B cell (primary cell): ENCODE data around the gene DCHS2. TPM values are rescaled to one million over a fixed set of nuclear protein-coding genes. Genes with fewer than 3 reads are reported as not detected.

Experiments
- ATAC-seq: fragments of 200-7000 bp; cut with Tn5 transposase; one replicate; pipeline ENCODE4 v1.10.0; 2021; ENCODE audit warnings: low read depth, mild to moderate bottlenecking, moderate number of reproducible peaks, moderate library complexity
- CTCF ChIA-PET: fragments of 350-600 bp; sonication (Branson Sonifier 250); formaldehyde crosslinking; loops from one replicate; lab custom pipeline; 2021; ENCODE audit warnings: antibody characterized with exemption, inconsistent platforms; lab: Charles Lee
- POLR2A ChIA-PET: fragments of 350-600 bp; sonication (Branson Sonifier 250); formaldehyde crosslinking; loops from one replicate; lab custom pipeline; 2021; ENCODE audit warnings: antibody characterized with exemption; lab: Charles Lee
- DNase-seq: peaks from one replicate; pipeline ENCODE4 v3.0.0; 2013
- H2AFZ ChIP-seq: 2 replicates; pipeline ENCODE4 v1.6.1; 2012; ENCODE audit warnings: mild to moderate bottlenecking, low read depth, low read length; ENCODE audit not compliant: insufficient read depth, poor library complexity, severe bottlenecking
- H3K27ac ChIP-seq, 2 donors: 1 replicate in 1 of 2; 2 replicates in 1 of 2; pipeline ENCODE4 v1.5.1; 2012 to 2013; ENCODE audit warnings: low read length in 2 of 2, mild to moderate bottlenecking in 2 of 2, moderate library complexity in 1 of 2
- H3K27me3 ChIP-seq, 4 experiments: fragments of 200-600 bp in 1 of 4; sonication (generic) in 1 of 4; replicated peaks in 1 of 4; 1 replicate in 2 of 4; 2 replicates in 2 of 4; pipeline versions ENCODE4 v1.6.1 to v1.7.0; 2013 to 2016; ENCODE audit warnings: low read length in 3 of 4, mild to moderate bottlenecking in 2 of 4, mixed read lengths in 1 of 4, moderate library complexity in 1 of 4; ENCODE audit not compliant: insufficient read depth in 4 of 4, control insufficient read depth in 3 of 4; ENCODE audit errors: control extremely low read depth in 1 of 4
- H3K36me3 ChIP-seq, 2 experiments: replicated peaks in 1 of 2; 1 replicate in 1 of 2; 2 replicates in 1 of 2; pipeline versions ENCODE4 v1.6.1 to v1.7.1; 2013; ENCODE audit warnings: low read length in 1 of 2; ENCODE audit not compliant: insufficient read depth in 2 of 2, control insufficient read depth in 1 of 2; ENCODE audit errors: control extremely low read depth in 1 of 2, extremely low read depth in 1 of 2
- H3K4me1 ChIP-seq, 2 donors: fragments of 200-600 bp in 1 of 2; sonication (generic) in 1 of 2; 1 replicate in 1 of 2; 2 replicates in 1 of 2; pipeline versions ENCODE4 v1.5.1 to v1.6.1; 2013 to 2017; ENCODE audit warnings: low read length in 2 of 2; ENCODE audit not compliant: control insufficient read depth in 2 of 2, insufficient read depth in 2 of 2
- H3K4me2 ChIP-seq: replicated peaks from 2 replicates; pipeline ENCODE3; 2012; ENCODE audit warnings: mild to moderate bottlenecking, low read depth, low read length; ENCODE audit not compliant: poor library complexity, severe bottlenecking
- H3K4me3 ChIP-seq, 5 experiments: fragments of 200-600 bp in 1 of 5; sonication (generic) in 1 of 5; 1 replicate in 3 of 5; 2 replicates in 2 of 5; pipeline versions ENCODE4 v1.5.1 to v1.7.0; 2011 to 2016; ENCODE audit warnings: low read length in 4 of 5, mild to moderate bottlenecking in 4 of 5, low read depth in 2 of 5, control low read depth in 1 of 5, moderate library complexity in 1 of 5; ENCODE audit not compliant: insufficient read depth in 1 of 5; ENCODE audit errors: control extremely low read depth in 1 of 5, extremely low read depth in 1 of 5
- H3K79me2 ChIP-seq: fragments of 200-600 bp; sonication (generic); one replicate; pipeline ENCODE4 v1.6.0; 2016; ENCODE audit warnings: low read length; ENCODE audit not compliant: control insufficient read depth, insufficient read depth
- H3K9ac ChIP-seq: fragments of 200-600 bp; sonication (generic); 2 replicates; pipeline ENCODE4 v1.6.1; 2017; ENCODE audit warnings: mild to moderate bottlenecking, low read length, moderate library complexity
- H3K9me3 ChIP-seq, 3 donors: one replicate each; pipeline versions ENCODE4 v1.6.1 to v1.7.1; 2013; ENCODE audit warnings: low read length in 2 of 3; ENCODE audit not compliant: control insufficient read depth in 2 of 3, insufficient read depth in 1 of 3; ENCODE audit errors: control extremely low read depth in 1 of 3
- H4K20me1 ChIP-seq: 2 replicates; pipeline ENCODE4 v1.6.0; 2012; ENCODE audit warnings: mild to moderate bottlenecking, low read length; ENCODE audit not compliant: insufficient read depth, control insufficient read depth, poor library complexity, severe bottlenecking
- H3K27ac Mint-ChIP-seq: one replicate; pipeline ENCODE4 v1.8.0; 2021; ENCODE audit warnings: mixed read lengths
- H3K27me3 Mint-ChIP-seq: one replicate; pipeline ENCODE4 v1.8.0; 2021; ENCODE audit warnings: mixed read lengths
- H3K4me1 Mint-ChIP-seq: one replicate; pipeline ENCODE4 v1.8.0; 2021; ENCODE audit warnings: mixed read lengths
- H3K4me3 Mint-ChIP-seq: one replicate; pipeline ENCODE4 v1.8.0; 2021; ENCODE audit warnings: mixed read lengths
- H3K9me3 Mint-ChIP-seq: one replicate; pipeline ENCODE4 v1.8.0; 2022; ENCODE audit warnings: mixed read lengths; ENCODE audit not compliant: insufficient read depth
- EZH2 ChIP-seq: IDR thresholded peaks from 2 replicates; pipeline ENCODE4 v1.6.1; 2012; ENCODE audit warnings: borderline replicate concordance, low read depth, mild to moderate bottlenecking, moderate library complexity, low read length; ENCODE audit not compliant: insufficient read depth, poor library complexity, severe bottlenecking
- WGBS: methylation state at CpG from one replicate; pipeline ENCODE4 v1.1.5; 2013; ENCODE audit warnings: missing lambda C conversion rate; ENCODE audit not compliant: insufficient coverage; 5-methylcytosine and 5-hydroxymethylcytosine counted together
- intact Hi-C: fragments of 100-400 bp; cut with micrococcal nuclease; formaldehyde crosslinking; loops from one replicate; pipeline ENCODE4 v1.10.0; 2022
- polyA plus RNA-seq: library from polyadenylated mRNA; depleted of rRNA; stranded (reverse); fragments of >200 nt; gene quantifications from 2 replicates; pipeline ENCODE4 v1.2.3, GENCODE V29; 2012
- total RNA-seq, 2 donors: library from RNA; stranded (reverse); fragments of 120-200 nt in 1 of 2; gene quantifications; 1 replicate in 1 of 2; 2 replicates in 1 of 2; pipeline versions ENCODE4 v1.2.3 to v1.2.4, GENCODE V29; 2013 to 2022
- TF ChIP-seq, protein P1 (sequence below): fragments of 200-600 bp; IDR thresholded peaks from one replicate; pipeline ENCODE4 v1.8.0; 2022; ENCODE audit warnings: antibody characterized with exemption, mild to moderate bottlenecking

The DCHS2 gene
- total and polyA plus RNA-seq, 2 donors (not counting 1 experiment from before 2014, with no cell fraction given), result 0.02 to 0.06 TPM

DNA sequence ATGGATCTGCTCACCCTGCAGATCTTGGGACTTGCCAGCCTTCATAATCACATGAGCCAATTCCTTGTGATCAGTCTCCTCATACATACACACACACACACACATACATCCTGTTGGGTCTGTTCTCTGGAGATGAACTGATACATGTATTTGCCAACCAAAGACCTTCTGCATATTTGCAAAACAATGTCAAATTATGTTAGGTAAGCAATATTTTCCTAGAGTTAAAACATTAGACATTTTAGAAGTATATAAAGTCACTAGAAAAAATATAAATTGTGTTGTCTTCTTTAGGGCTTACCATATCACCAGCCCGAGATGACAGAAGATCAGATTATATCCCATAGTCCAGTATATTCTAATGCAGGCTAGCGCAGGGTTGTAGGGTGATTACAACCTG is 156.0 kb downstream of the DCHS2 start:
- peaks cover 7 to 13% of the 10 kb centered on the region in 2 donors for H3K4me1 ChIP-seq
- no peak for DNase-seq
- H3K27ac Mint-ChIP-seq, result no peak overlapping the region
- peaks cover 0 to 5% (median 0%) of the 10 kb centered on the region in 4 experiments for H3K27me3 ChIP-seq
- H3K27ac ChIP-seq, result no peak overlapping the region
- H3K36me3 ChIP-seq, result no peaks in the 10 kb centered on the region
- TF ChIP-seq, protein P1, sequence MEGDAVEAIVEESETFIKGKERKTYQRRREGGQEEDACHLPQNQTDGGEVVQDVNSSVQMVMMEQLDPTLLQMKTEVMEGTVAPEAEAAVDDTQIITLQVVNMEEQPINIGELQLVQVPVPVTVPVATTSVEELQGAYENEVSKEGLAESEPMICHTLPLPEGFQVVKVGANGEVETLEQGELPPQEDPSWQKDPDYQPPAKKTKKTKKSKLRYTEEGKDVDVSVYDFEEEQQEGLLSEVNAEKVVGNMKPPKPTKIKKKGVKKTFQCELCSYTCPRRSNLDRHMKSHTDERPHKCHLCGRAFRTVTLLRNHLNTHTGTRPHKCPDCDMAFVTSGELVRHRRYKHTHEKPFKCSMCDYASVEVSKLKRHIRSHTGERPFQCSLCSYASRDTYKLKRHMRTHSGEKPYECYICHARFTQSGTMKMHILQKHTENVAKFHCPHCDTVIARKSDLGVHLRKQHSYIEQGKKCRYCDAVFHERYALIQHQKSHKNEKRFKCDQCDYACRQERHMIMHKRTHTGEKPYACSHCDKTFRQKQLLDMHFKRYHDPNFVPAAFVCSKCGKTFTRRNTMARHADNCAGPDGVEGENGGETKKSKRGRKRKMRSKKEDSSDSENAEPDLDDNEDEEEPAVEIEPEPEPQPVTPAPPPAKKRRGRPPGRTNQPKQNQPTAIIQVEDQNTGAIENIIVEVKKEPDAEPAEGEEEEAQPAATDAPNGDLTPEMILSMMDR, result no peak
- no peak for TF ChIP-seq EZH2
- no peak overlapping the region for H3K4me3 ChIP-seq
- POLR2A ChIA-PET, result no interaction called here
- no peak overlapping the region for H3K4me2 ChIP-seq
- no peaks in the 10 kb centered on the region for H4K20me1 ChIP-seq
- CTCF ChIA-PET, result no interaction called here
- no peaks in the 10 kb centered on the region for H3K79me2 ChIP-seq
- no peak overlapping the region for H3K9ac ChIP-seq
- no peak overlapping the region for H3K4me3 Mint-ChIP-seq
- peaks cover 10% of the 10 kb centered on the region for H3K27me3 Mint-ChIP-seq
- H3K4me1 Mint-ChIP-seq, result peaks cover 13% of the 10 kb centered on the region
- WGBS, result no CpG with 5 or more reads among the region's 2 CpGs
- H3K9me3 Mint-ChIP-seq, result no peaks in the 10 kb centered on the region
- H2AFZ ChIP-seq, result no peak overlapping the region
- H3K9me3 ChIP-seq, result no peaks in the 10 kb centered on the region
- ATAC-seq, result no peak
- intact Hi-C loops, result no loop called here

DNA sequence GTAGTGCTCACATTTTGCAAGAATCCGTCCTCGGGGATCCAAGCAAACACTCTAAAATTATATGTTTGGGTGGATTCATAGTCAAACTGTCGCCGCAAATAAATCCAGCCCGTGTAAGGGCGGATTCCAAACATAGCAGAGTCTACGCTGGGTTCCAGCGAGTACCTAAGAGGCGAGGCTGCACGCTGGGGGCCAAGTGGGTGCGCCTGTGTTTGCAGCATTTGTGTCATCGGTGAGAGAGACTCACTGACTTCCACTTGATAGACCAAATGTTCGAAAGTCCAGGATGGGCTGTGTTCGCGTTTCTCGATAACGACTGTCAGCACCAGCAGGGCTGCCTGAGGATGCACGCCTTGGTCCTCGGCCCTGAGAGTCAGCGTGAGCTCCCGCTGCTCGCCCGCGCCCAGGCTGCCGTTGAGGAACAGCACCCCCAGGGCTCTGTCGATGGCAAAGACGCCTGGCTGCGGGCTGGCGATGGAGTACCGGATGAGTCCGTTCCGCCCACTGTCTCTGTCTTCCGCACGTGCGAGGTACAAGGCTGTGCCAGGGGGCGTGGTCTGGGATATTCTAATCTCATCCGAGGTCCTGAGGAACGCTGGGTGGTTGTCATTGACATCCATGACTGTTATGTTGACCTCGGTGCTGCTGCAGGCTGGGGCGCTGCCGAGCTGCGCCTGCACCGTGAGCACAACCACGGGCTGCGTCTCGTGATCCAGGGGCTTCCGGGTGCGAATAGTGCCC is 158.7 kb downstream of the DCHS2 start:
- Histone ChIP-seq H2AFZ (peak overlapping the region; percentile 85), H3K27me3 (peaks cover 0 to 15% (median 3%) of the 10 kb centered on the region in 4 experiments), H3K9ac (peak overlapping the region; percentile 66), H3K4me3 (peak overlapping the region; percentile 19 to 70 (median 51)), H3K27ac (peak overlapping the region in 1 of 2 donors; percentile 9), H3K36me3 (no peaks in the 10 kb centered on the region), H3K4me1 (peaks cover 7 to 13% of the 10 kb centered on the region in 2 donors), H3K79me2 (no peaks in the 10 kb centered on the region), H4K20me1 (no peaks in the 10 kb centered on the region), H3K4me2 (peak overlapping the region; percentile 88), H3K9me3 (no peaks in the 10 kb centered on the region)
- no peaks in the 10 kb centered on the region for H3K9me3 Mint-ChIP-seq
- CTCF ChIA-PET, result interaction anchor here (1.5 to 8.4 kb wide), 3 partner anchors 17 to 211 kb away, joined by 3 to 98 read pairs (median 4); no protein-coding TSS in a partner anchor
- POLR2A ChIA-PET, result no interaction called here
- peak overlapping the region; percentile 66 for H3K27ac Mint-ChIP-seq
- ATAC-seq (peak; percentile 83), DNase-seq (peak; percentile 81)
- 8% methylated on average over 46 of the region's 48 CpGs for WGBS
- H3K4me3 Mint-ChIP-seq, result peak overlapping the region; percentile 90
- no peak for TF ChIP-seq EZH2
- TF ChIP-seq, protein P1, result peak; percentile 33
- intact Hi-C loops, result loop anchor here (5.0 kb wide), 1 partner anchor 284 kb away; no protein-coding TSS in a partner anchor
- peaks cover 13% of the 10 kb centered on the region for H3K4me1 Mint-ChIP-seq
- peaks cover 23% of the 10 kb centered on the region for H3K27me3 Mint-ChIP-seq
